C4-2B (cell line): ENCODE measurements around the gene RORC.

Experiments used
- ZFX ChIP-seq: fragments of 450-650 bp; IDR thresholded peaks from 2 replicates; pipeline ENCODE4 v1.6.1; 2017
- TF ChIP-seq, protein P1 (sequence below): fragments of 450-650 bp; conservative IDR thresholded peaks from 2 replicates; pipeline ENCODE4 v1.5.1; 2017; ENCODE audit warnings: mild to moderate bottlenecking

DNA sequence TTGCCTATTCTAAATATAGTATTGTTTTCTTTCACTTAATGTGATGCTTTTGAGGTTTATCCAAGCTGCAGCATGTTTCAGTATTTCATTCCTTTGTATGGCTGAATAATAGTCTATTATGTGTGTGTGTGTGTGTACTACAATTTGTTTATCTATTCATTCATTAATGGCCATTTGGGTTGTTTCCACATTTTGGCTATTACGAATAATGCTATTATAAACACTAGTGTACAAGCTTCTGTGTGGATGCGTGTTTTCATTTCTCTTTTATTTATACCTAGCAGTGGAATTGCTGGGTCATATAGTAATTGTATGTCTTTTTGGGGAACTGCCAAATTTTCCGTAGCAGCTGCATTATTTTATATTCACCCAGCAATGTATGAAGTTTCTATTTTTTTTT, 36.9 kb upstream of the RORC start:
- TF ChIP-seq, protein P1, sequence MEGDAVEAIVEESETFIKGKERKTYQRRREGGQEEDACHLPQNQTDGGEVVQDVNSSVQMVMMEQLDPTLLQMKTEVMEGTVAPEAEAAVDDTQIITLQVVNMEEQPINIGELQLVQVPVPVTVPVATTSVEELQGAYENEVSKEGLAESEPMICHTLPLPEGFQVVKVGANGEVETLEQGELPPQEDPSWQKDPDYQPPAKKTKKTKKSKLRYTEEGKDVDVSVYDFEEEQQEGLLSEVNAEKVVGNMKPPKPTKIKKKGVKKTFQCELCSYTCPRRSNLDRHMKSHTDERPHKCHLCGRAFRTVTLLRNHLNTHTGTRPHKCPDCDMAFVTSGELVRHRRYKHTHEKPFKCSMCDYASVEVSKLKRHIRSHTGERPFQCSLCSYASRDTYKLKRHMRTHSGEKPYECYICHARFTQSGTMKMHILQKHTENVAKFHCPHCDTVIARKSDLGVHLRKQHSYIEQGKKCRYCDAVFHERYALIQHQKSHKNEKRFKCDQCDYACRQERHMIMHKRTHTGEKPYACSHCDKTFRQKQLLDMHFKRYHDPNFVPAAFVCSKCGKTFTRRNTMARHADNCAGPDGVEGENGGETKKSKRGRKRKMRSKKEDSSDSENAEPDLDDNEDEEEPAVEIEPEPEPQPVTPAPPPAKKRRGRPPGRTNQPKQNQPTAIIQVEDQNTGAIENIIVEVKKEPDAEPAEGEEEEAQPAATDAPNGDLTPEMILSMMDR = no peak
- no peak for TF ChIP-seq ZFX
